Stomach smooth muscle (tissue), 2 donors: ENCODE data around the gene RNPC3.
"Not testable (repeated sequence)": the region's sequence is repeated elsewhere in the genome, so short reads cannot be mapped to it uniquely, and the experiment has no call there.

Experiments used
- H3K27ac ChIP-seq: one replicate; pipeline ENCODE4 v1.7.0; 2013; ENCODE audit warnings: mild to moderate bottlenecking, low read length, inconsistent platforms
- H3K27me3 ChIP-seq, 2 donors: one replicate each; pipeline ENCODE4 v1.7.0; 2013; ENCODE audit warnings: low read length in 2 of 2; ENCODE audit not compliant: insufficient read depth in 2 of 2, control insufficient read depth in 1 of 2
- H3K36me3 ChIP-seq, 2 donors: one replicate each; pipeline ENCODE4 v1.7.0; 2013; ENCODE audit warnings: low read length in 2 of 2; ENCODE audit not compliant: control insufficient read depth in 2 of 2, insufficient read depth in 2 of 2
- H3K4me1 ChIP-seq: one replicate; pipeline ENCODE4 v1.7.0; 2013; ENCODE audit warnings: low read length; ENCODE audit not compliant: control insufficient read depth, insufficient read depth
- H3K4me3 ChIP-seq, 2 donors: one replicate each; pipeline ENCODE4 v1.7.0; 2013; ENCODE audit warnings: low read length in 2 of 2
- H3K9ac ChIP-seq, 2 donors: one replicate each; pipeline ENCODE4 v1.7.0; 2013; ENCODE audit warnings: low read length in 2 of 2, mild to moderate bottlenecking in 1 of 2
- H3K9me3 ChIP-seq, 2 donors: one replicate each; pipeline ENCODE4 v1.7.0; 2013; ENCODE audit warnings: low read length in 2 of 2; ENCODE audit not compliant: control insufficient read depth in 2 of 2
- donor health status: healthy.
- donor health status: Pancreatic carcinoma.

RNPC3 gene

DNA sequence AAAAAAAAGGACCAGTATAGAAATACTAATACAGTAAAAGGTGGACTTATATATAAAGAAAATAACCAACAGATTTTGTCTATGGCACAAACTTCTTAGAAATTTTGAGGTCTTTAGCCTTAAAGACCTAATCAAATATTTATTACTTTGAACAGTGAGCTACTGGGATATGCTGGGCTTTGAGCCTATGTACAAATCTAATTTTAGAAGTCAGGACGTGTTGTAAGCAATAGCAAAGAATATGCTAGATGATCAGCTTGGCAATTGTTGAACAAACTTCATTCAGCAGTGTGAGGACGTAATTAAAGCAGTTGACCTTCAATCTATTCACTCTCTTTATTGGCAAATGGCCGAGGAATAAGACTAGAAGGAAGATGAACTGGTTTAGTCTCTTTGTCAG lies 77.2 kb downstream of the RNPC3 start:
- not testable (repeated sequence) for H3K9ac ChIP-seq

More for the DNA sequence above, 77.2 kb downstream of the RNPC3 start:
- not testable (repeated sequence) for H3K36me3 ChIP-seq, H3K4me1 ChIP-seq, H3K27ac ChIP-seq, H3K27me3 ChIP-seq, H3K9me3 ChIP-seq, H3K4me3 ChIP-seq
